Activated T-cell treated with anti-CD3 and anti-CD28 coated beads, Interleukin-2, amount 50 U/mL, for 48 hours (primary cell): ENCODE results near the gene ATP13A3.
"Not testable (repeated sequence)": the region's sequence is repeated elsewhere in the genome, so short reads cannot be mapped to it uniquely, and the experiment has no call there.

Experiments
- DNase-seq, 2 experiments: peaks; one replicate each; pipeline ENCODE4 v3.0.0-alpha.2; 2020

ATP13A3 gene

DNA sequence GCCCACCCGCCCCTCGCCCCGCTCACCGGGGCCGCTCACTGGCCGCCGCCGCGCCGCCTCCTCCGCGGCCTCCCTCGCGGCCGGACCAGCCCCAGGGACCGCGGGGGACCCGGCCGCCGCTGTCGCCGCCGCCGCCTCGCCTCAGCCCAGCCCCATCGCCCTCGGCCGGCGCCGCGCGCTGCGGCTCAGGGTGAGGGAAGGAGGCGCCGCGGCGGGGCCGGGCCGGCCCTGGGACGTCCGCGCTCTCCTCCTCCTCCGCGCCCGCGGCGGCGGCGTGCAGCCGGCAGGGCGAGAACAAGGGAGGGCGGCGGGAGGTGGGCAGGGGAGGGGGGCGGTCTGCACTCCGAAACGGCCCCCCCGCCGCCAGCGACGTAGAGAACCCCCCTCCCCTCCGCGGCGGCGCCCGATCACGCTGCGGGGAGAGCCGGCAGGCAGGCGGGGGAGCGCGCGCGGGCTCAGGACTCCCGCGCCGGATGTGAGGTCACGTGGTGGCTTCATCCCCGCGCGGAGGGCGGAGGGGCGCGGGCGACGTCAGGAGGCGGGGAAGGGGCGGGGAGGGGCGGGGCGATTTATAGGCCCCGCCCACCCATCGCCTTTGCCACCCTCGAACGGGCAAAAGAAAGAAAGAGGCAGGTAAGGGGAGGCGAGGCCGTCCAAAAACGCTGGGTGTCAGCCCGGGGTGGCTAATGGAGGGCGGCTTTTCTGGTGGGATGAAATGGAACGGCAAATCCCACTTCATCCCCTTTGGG lies at the start of gene ATP13A3:
Gene ATP13A3 (minus strand): TSS at position 463 of the 749 bp plus-strand sequence. CDS start 24,812 bp downstream, outside the sequence.
- DNase-seq: peak; percentile 88 to 92

DNA sequence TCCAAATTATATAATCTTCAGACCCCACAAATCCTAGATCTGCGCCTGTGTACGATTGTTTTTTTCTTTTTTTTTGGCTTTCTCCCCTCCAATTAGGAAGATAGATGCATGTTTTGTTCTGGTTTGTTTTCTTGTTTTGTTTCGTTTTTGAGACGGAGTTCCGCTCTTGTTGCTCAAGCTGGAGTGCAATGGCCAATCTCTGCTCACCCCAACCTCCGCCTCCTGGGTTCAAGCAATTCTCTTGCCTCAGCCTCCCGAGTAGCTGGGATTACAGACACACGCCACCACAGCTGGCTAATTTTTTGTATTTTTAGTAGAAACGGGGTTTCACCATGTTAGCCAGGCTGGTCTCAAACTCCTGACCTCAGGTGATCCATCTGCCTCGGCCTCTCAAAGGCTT lies 48.4 kb upstream of the ATP13A3 start:
- DNase-seq: not testable (repeated sequence)

DNA sequence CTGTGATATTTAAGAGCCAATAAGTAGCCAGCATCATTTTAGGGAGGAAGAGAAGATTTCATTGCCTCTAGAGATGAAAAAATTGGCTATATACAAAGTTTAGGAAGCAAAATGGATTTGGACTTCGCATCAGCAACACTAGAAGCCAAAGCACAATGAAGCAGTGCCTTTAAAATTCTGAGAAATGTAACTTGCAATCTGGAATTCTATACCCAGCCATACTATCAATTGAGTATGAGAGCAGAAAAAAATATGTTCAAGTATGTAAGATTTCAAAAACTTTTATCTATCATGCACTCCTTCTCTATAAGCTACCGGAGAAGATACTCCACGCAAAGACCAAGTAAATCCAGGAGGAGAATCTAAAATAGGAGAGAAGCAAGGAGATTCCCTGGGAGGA lies 47.4 kb upstream of the ATP13A3 start:
- no peak for DNase-seq

DNA sequence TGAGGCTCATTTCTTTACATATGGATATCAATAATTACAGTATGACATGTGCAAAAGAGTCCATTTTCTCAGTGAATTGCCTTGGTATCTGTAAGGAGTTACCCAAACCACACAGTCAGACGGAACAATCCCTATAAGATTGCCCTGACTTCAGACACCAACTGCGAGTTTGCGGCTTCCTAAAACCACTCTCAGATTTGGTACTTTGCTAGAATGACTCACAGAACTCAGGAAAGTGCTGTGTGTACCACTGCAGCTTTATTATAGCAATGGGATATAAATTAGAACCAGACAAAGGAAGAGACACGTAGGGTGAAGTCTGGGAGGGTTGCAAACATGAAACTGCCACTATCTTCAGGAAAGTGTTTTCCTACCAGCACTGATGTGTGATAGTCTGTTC lies 45.8 kb upstream of the ATP13A3 start:
- no peak for DNase-seq

DNA sequence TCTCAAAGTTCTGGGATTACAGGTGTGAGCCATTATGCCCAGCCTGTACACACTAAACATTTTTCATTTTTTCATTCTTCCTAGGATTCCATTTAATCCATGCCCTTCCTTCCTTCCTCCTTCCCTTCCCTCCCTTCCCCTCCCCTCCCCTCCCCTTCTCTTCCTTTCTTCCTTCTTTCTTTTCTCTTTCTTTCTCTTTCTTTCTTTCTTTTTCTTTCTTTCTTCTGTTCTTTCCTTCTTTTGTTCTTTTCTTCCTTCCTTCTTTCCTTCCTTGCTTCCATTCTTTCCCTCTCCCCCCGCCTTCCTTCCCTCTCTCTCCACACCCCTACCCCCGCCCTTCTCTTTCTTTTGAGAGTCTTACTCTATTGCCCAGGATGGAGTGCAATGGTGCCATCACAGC lies 40.9 kb upstream of the ATP13A3 start:
- no peak for DNase-seq

DNA sequence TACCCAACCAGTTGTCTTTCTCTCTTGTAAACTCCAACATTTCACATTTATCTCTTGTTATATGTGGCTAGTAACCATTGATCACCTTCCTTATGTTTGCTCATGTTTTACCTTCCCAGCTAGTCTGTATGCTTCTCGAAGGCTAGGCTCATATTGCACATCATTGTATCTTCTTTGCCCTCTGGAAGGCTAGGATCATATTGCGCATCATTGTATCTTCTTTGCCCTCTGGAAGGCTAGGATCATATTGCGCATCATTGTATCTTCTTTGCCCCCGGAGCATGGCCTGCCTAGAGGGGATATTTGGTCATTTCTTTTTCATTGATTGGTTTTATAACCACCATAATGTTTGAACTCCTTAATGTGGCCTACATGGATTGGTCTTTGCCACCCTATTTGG lies 39.4 kb upstream of the ATP13A3 start:
- no peak for DNase-seq

DNA sequence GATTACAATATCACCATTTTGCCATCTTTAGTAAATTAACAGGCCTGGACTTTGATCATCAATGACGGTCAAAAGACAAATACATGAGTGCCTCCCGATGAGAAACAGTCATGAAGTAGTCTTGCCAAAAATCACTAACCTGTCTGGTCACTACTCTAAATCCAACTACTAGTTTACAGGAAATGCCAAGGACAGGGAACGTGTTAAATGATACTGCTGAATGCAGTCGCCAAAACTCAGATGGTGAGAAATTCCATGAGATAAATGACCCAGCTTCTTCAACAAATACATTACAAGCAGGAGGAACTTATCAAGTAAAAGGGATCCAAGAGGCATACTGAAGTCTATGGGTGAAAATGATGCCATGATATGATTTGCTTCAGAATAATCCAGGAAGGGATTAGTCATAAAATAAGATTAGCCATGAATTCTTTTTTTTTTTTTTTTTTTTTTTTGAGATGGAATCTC lies 35.8 kb upstream of the ATP13A3 start:
- no peak for DNase-seq

DNA sequence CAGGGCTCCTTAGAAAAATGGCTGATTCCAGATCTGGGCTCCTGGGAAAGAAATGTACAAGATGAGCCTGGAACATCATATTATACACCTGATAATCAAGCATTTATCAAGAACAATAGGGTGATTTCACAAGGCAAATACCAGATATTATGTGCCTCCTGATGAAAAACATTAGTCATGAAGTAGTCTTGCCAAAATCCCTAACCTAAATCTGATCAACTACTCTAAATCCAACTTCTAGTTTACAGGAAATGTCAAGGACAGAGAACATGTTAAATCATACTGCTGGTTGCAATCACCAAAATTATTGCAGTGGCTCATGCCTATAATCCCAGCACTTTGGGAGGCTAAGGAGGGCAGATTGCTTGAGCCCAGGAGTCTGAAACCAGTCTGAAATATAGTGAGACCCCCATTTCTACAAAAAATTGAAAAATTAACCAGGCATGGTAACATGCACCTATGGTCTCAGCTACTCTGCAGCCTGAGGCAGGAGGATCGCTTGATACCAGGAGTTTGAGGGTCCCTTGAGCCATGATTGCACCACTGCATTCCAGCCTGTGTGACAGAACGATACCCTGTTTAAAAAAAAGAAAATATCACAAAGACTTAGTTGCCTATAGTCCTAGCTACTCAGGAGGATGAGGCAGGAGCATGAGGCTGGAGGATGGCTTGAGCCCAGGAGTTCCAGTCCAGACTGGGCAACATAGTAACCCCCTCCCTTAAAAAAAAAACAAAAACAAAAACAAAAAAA lies 34.9 kb upstream of the ATP13A3 start:
- DNase-seq: peak in 1 of 2 experiments; percentile 0

DNA sequence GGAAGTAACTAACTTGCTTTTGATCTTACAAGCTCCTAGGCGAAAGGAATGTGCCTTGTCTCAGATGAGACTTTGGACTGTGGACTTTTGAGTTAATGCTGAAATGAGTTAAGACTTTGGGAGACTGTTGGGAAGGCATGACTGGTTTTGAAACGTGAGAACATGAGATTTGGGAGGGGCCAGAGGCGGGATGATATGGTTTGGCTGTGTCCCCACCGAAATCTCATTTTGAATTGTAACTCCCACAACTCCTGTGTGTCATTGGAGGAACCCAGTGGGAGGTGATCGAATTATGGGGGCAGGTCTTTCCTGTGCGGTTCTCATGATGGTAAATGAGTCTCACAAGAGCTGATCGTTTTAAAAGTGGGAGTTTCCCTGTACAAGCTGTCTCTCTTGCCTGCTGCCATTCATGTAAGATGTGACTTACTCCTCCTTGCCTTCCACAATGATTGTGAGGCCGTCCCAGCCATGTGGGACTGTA lies 33.9 kb upstream of the ATP13A3 start:
- peak; percentile 85 to 87 for DNase-seq

DNA sequence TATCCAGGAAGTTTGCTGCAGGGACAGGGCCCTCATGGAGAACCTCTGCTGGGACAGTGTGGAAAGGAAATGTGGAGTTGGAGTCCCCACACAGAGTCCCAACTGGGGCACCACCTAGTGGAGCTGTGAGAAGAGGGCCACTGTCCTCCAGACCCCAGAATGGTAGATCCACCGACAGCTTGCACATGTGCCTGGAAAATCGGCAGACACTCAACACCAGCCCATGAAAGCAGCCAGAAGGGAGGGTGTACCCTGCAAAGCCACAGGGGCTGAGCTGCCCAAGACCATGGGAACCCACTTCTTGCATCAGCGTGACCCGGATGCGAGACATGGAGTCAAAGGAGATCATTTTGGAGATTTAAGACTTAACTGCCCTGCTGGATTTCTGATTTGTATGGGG lies 33.4 kb upstream of the ATP13A3 start:
- DNase-seq: peak in 1 of 2 experiments; percentile 34

DNA sequence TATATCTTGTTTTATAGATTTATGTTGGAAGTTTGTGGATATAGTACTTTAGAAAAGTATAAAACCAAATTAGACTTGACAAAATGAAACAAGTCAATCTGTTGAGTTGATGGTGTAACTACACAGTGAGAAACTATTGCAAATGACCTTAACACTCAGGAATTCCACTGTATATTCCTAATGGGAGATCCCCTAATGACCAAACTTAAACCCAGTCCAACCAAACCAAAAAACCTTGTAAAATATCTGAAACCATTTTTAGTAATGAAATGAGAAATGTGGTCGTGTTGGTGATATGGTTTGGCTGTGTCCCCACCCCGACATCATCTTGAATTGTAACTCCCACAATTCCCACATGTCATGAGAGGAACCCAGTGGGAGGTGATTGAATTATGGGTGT lies 31.9 kb upstream of the ATP13A3 start:
- no peak for DNase-seq

DNA sequence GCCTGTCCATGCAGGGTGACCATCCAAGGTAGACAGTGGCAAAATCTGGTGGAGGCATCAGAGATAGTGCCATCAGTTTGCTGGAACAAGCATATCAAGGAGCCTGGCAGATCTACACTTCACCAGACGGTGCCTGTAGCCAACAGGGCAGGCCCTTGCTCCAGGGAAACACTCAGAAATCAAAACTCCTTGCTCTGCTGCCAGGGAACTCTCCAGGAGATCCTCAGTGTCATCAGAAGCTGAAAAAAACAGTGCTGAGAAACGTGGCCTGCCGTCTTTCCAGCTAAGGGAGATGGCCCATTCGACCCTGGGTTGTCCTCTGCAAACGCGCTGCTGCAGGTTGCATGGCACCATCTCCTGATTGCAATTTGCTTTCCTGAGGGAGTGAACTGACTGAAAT lies 30.5 kb upstream of the ATP13A3 start:
- DNase-seq: peak in 1 of 2 experiments; percentile 13

DNA sequence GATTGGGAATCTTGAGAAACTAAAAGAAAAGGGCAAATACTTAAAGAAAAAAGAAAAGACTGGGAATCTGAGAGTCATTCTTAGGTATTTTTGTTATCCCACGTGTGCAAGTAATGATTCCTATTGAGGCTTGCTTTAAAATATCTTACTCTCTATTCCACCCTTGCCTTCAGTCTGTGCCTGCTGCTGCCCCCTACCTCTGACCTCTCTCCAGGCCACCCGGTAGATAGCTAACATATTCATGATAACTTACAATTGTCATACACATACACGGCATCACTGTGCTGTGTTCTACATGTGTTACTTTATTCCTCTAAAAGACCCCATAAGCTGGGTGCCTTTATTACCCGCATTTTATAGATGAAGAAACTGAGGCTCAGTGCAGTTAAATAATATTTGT lies 27.8 kb upstream of the ATP13A3 start:
- peak in 1 of 2 experiments; percentile 5 for DNase-seq

DNA sequence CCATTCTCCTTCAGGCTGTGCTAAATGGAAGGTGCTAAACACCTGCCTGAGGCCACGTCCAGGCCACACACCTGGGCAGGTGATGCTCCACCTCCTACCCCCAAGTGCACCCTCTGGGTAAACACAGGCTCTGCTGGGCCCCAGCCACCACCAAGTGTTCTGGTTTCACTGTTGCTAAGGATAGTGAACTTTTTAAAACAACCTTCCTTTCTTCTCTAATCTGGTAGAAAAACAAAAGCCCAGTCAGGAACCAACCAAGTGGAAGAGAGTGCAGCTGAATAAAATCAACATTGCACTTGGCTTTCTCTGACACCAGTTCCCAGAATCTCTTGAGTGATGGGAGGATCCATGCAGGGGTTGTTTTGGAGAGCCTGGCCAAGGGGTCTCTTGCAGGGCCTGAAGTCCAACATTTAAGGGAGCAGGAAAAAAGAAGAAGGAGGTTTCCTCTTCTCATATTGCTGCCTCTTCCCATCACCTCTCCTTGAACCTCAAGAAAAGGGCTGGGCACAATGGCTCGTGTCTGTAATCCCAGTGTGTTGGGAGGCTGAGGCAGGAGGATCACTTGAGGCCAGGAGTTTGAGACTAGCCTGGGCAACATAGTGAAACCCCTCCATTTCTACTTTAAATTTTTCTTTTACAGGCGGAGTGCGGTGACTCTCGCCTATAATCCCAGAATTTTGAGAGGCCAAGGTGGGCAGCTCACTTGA lies 26.2 kb upstream of the ATP13A3 start:
- peak in 1 of 2 experiments; percentile 10 for DNase-seq

DNA sequence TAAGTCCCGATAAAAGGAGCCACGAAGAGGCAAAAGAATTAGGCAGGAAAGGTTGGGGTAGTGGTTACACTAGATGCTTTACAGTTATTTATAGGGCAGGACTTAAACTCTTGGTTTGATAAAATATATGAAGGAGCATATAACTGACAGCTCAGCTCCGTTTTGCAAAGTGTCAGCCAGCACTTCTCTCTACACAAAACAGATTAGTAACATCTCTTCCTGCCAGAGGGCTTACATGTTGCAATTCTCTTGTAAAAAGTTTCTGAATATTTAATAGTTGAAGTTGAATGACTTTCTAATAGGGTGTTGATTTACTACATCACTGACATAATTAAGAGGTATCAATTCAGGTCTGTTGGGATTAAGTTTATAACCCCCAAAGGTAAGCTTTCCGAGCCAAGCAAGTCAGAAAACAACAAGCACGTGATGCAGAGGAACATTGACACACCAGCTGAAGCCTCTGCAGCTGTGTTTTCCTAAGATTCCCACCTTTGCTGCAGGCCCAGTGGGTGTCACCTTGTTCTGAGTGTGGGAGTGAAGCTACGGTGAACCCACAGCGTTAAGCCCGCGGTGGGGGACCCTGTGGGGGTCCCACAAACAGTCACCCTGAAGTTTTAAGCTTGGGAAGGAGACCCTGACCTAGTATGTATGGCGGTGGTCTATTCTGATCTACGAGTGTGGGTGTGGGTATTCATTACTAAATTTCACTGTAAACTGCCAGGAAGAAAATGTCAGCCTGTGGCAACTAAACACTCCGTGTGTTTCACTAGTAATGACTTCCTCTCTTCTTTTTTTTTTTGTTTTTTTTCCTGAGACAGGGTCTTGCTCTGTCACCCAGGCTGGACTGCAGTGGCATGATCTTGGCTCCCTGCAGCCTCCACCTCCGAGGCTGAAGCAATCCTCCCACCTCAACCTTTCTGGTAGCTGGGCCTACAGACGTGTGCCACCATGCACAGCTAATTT lies 22.0 kb upstream of the ATP13A3 start:
- DNase-seq: peak in 1 of 2 experiments; percentile 5

DNA sequence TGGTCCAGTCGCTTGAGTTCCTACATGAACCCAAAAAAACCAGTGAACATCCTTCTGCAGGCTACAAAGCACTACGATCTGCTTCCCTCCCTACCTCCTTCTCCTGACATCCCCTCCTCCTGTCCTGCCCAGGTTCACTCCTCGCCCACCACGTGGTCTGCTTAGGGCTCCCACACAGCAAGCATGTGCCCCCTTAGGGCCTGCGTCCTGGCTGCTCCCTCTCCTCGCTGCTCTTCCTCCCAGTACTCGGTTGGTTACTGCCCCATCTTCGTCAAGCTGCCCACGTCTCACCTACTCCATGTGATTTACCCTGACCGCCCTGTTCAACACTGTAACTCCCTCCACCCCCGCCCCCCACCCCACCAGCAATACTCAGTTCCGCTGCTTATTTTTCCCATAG lies 20.8 kb upstream of the ATP13A3 start:
- DNase-seq: peak in 1 of 2 experiments; percentile 3

DNA sequence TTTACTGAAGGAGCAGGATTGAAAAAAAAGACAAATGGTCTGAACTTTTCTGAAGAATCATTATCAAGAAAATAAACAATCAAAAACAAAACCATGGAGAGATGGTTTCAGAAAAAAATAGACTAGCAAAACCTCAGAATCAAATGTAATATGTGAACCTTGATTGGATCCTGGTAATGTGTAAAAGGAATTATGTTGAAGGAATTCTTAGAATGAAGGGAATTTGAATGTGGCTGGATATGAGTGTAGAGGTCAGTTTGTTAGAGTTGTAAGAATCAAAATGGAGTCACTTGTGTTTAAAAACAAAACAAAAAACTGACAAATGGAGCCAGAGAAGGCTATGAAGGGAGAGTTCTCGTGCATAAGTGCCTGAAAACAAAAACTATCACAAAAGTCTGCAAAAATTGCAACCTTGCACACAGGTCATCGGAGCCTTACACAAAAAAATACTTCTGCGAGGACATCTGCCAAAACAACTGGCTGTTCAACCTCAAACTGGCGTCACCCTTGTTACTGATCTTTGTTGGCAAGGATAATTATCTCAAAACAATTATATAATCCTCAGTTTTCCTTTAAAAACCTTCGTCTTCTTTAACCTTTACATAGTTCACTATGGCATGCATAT lies 19.1 kb upstream of the ATP13A3 start:
- DNase-seq: no peak

DNA sequence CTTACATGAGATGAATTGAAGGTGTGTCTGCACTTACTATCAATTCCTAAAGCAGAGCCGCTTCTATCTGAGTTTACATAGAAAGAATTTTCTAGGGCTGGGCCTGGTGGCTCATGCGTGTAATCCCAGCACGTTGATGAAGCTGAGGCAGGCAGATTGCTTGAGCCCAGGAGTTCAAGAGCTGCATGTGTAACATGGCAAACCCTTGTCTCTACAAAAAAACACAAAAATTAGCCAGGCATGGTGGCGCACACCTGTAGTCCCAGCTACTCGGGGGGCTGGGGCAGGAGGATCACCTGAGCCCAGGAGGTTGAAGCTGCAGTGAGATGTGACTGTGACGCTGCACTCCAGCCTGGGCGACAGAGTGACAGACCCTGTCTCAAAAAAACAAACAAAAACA lies 18.1 kb upstream of the ATP13A3 start:
- DNase-seq: no peak

DNA sequence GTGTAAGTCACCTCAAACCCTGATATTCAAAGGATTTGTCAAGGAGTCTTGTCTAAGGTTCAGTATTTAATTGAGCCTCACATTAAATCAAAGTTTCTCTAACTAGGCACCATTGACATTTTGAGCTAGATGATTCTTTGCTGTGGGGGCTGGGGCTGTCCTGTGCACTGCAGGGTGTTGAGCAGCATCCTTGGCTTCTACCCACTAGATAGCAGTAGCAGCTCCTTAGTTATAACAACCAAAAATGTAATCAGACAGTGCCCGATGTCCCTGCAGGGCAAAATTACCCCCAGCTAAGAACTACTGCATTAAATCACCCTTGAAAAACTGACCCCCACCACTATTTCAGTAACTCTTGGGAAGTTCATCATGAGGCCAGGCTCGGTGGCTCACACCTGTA lies 17.3 kb upstream of the ATP13A3 start:
- no peak for DNase-seq

DNA sequence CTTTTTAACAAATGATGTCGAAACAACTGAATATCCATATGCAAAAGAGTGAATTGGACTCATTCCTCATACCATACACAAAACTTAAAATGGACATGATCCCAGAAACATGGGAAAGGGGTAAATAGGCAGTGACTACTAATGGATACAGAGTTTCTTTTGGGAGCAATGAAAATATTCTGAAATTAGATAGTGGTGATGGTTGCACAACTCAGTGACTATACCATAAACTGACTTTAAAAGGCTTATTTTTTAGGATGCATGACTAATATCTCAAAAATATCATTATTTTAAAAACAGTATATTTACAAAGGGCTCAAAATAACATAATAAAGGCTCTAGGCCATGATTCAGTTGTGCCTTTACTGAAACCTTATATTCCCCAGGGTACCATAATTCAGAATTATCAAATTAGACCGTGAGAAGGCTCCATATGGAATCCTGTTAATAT lies 16.3 kb upstream of the ATP13A3 start:
- no peak for DNase-seq

DNA sequence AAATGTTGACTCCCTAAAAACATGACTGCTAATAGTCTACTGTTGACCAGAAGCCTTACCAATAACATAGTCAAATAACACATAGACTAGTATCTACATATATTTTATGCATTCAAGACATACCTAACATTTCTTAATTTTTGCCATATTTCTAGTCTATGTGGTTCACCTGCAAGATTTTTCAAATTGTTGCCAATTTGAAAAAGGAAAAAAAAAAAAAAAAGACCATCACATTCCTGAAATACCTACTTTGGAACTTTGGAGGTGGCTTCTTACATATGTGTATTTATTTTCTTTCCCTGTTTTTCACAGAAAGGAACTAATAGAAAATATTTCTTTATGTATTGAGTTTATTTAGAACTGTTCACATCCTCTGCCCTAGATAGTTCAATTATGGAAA lies 13.4 kb upstream of the ATP13A3 start:
- DNase-seq: no peak

DNA sequence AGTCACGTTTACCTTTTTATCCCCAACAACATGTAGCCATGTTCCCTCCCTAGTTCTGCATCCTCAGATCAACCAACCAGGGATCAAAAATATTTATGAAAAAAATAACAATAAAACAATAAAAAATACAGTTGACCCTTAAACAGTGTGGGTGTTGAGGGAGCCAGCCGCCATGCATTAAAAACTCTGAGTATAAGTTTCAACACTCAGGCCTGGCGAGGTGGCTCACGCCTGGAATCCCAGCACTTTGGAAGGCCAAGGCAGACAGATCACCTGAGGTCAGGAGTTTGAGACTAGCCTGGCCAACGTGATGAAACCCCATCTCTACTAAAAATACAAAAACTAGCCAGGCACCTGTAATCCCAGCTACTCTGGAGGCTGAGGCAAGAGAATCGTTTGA lies 12.7 kb upstream of the ATP13A3 start:
- not testable (repeated sequence) for DNase-seq
